Vagina (tissue), 2 donors: ENCODE results near the gene NEDD4. TPM values are rescaled to one million over a fixed set of nuclear protein-coding genes. Genes with fewer than 3 reads are reported as not detected.
"Not testable (repeated sequence)": the region's sequence is repeated elsewhere in the genome, so short reads cannot be mapped to it uniquely, and the experiment has no call there.

Source experiments
- DNase-seq, 2 donors: peaks; one replicate each; pipeline ENCODE4 v3.0.0-alpha.2; 2017; ENCODE audit errors: extremely low spot score in 2 of 2
- H3K27ac ChIP-seq: fragments of 200-600 bp; sonication (generic); one replicate; pipeline ENCODE4 v1.5.1; 2019
- H3K27me3 ChIP-seq: fragments of 200-600 bp; sonication (generic); one replicate; pipeline ENCODE4 v1.5.1; 2019
- H3K36me3 ChIP-seq, 2 donors: fragments of 200-600 bp; sonication (generic); one replicate each; pipeline ENCODE4 v1.5.1; 2017 to 2019
- H3K4me1 ChIP-seq: fragments of 200-600 bp; sonication (generic); one replicate; pipeline ENCODE4 v1.5.1; 2019
- H3K4me3 ChIP-seq, 2 donors: fragments of 200-600 bp; sonication (generic); 1 replicate in 1 of 2; 2 replicates in 1 of 2; pipeline ENCODE4 v1.5.1; 2016 to 2019
- H3K9me3 ChIP-seq: fragments of 200-600 bp; sonication (generic); one replicate; pipeline ENCODE4 v1.5.1; 2019
- CTCF ChIP-seq, 3 experiments: fragments of 450-650 bp in 2 of 3; fragments of 200-600 bp in 1 of 3; sonication (generic) in 1 of 3; IDR thresholded peaks; one replicate each; pipeline ENCODE4 v1.5.1; 2017 to 2019; ENCODE audit warnings: antibody characterized with exemption in 3 of 3, mild to moderate bottlenecking in 2 of 3, moderate library complexity in 2 of 3
- POLR2A ChIP-seq, 2 donors: fragments of 450-650 bp; IDR thresholded peaks; one replicate each; pipeline ENCODE4 v1.6.1; 2017; ENCODE audit warnings: antibody characterized with exemption in 2 of 2, mild to moderate bottlenecking in 2 of 2, moderate library complexity in 2 of 2
- POLR2AphosphoS5 ChIP-seq, 2 donors: sonication (generic); formaldehyde crosslinking; IDR thresholded peaks; one replicate each; pipeline ENCODE4 v1.9.0; 2017; ENCODE audit warnings: antibody characterized with exemption in 2 of 2, mild to moderate bottlenecking in 2 of 2, low read depth in 1 of 2; ENCODE audit not compliant: insufficient read depth in 1 of 2
- intact Hi-C: fragments of 100-400 bp; cut with DNase I; formaldehyde crosslinking; loops from one replicate; pipeline ENCODE4 v1.15.1; 2023
- total RNA-seq: library from RNA; depleted of rRNA; stranded (reverse); fragments of >200 nt; gene quantifications from one replicate; pipeline ENCODE4 v1.2.3, GENCODE V29; 2016

The NEDD4 gene
- total RNA-seq, 1 donor from 2014 or later = 21.9 TPM

- intact Hi-C loops = no loop called here
- H3K27ac ChIP-seq = no peak overlapping the region
- no peaks in the 10 kb centered on the region for H3K36me3 ChIP-seq
- H3K4me3 ChIP-seq = no peak overlapping the region
- H3K4me1 ChIP-seq = no peaks in the 10 kb centered on the region
- no peak for DNase-seq
- H3K9me3 ChIP-seq = no peaks in the 10 kb centered on the region
- TF ChIP-seq POLR2AphosphoS5 (IDR thresholded peaks at IDR 0.05; ENCODE audit: insufficient read depth in 1 of 2, low read depth in 1 of 2) (no peak), POLR2A (IDR thresholded peaks at IDR 0.05) (no peak), CTCF (IDR thresholded peaks at IDR 0.05) (no peak)
- H3K27me3 ChIP-seq = no peaks in the 10 kb centered on the region
Observed at GRCh38 chr15:56031836-56032235, 38.4 kb upstream of the NEDD4 start.

GRCh38 chr15:56031402-56031801 lies 38.0 kb upstream of the NEDD4 start:
- intact Hi-C loops = no loop called here
- Histone ChIP-seq H3K9me3 (no peaks in the 10 kb centered on the region), H3K36me3 (no peaks in the 10 kb centered on the region), H3K27ac (no peak overlapping the region), H3K4me3 (no peak overlapping the region), H3K4me1 (no peaks in the 10 kb centered on the region), H3K27me3 (no peaks in the 10 kb centered on the region)
- no peak for TF ChIP-seq POLR2A (IDR thresholded peaks at IDR 0.05)
- TF ChIP-seq POLR2AphosphoS5 (IDR thresholded peaks at IDR 0.05; ENCODE audit: insufficient read depth in 1 of 2, low read depth in 1 of 2) = no peak
- TF ChIP-seq CTCF (IDR thresholded peaks at IDR 0.05) = no peak
- DNase-seq = no peak

- intact Hi-C loops = no loop called here
- H3K36me3 ChIP-seq = no peaks in the 10 kb centered on the region
- H3K4me1 ChIP-seq = no peaks in the 10 kb centered on the region
- no peak overlapping the region for H3K4me3 ChIP-seq
- no peaks in the 10 kb centered on the region for H3K27me3 ChIP-seq
- DNase-seq = no peak
- no peaks in the 10 kb centered on the region for H3K9me3 ChIP-seq
- H3K27ac ChIP-seq = no peak overlapping the region
- TF ChIP-seq CTCF (IDR thresholded peaks at IDR 0.05) = no peak
- TF ChIP-seq POLR2AphosphoS5 (IDR thresholded peaks at IDR 0.05; ENCODE audit: insufficient read depth in 1 of 2, low read depth in 1 of 2) = no peak
- TF ChIP-seq POLR2A (IDR thresholded peaks at IDR 0.05) = no peak
Observed at GRCh38 chr15:56028430-56028829, 35.0 kb upstream of the NEDD4 start.

- DNase-seq, H3K36me3 ChIP-seq, H3K9me3 ChIP-seq, H3K27me3 ChIP-seq, H3K4me1 ChIP-seq, intact Hi-C loops, H3K4me3 ChIP-seq, H3K27ac ChIP-seq: not testable (repeated sequence)
Observed at GRCh38 chr15:56023160-56023559, 29.7 kb upstream of the NEDD4 start.

GRCh38 chr15:56019819-56020486 lies 26.5 kb upstream of the NEDD4 start:
- H3K4me1 ChIP-seq = no peaks in the 10 kb centered on the region
- no peaks in the 10 kb centered on the region for H3K27me3 ChIP-seq
- no peak overlapping the region for H3K4me3 ChIP-seq
- no peaks in the 10 kb centered on the region for H3K9me3 ChIP-seq
- intact Hi-C loops = no loop called here
- no peaks in the 10 kb centered on the region for H3K36me3 ChIP-seq
- DNase-seq = no peak
- no peak for TF ChIP-seq POLR2AphosphoS5 (IDR thresholded peaks at IDR 0.05; ENCODE audit: insufficient read depth in 1 of 2, low read depth in 1 of 2)
- no peak for TF ChIP-seq POLR2A (IDR thresholded peaks at IDR 0.05)
- no peak for TF ChIP-seq CTCF (IDR thresholded peaks at IDR 0.05)
- no peak overlapping the region for H3K27ac ChIP-seq
